Measurements from ENCODE around the gene HSPA4L.

DNA sequence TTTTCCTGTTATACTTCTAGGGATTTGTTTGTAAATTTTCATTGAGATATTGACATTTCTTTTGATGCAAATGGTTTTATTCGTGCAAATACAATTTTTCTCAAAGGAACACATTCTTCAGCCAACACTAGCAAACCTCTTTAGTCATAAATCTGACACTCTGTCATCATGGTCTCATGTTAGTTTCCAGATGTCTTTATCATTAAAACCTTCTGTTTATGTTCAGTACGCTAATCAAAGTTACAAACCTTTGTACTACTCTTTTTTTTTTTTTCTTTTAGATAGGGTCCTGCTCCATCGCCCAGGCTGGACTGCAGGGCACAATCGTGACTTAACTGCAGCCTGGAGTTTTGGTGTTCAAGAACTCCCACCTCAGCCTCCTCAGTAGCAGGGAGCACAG lies 44.8 kb upstream of the HSPA4L start:
- TF ChIP-seq, protein P1, sequence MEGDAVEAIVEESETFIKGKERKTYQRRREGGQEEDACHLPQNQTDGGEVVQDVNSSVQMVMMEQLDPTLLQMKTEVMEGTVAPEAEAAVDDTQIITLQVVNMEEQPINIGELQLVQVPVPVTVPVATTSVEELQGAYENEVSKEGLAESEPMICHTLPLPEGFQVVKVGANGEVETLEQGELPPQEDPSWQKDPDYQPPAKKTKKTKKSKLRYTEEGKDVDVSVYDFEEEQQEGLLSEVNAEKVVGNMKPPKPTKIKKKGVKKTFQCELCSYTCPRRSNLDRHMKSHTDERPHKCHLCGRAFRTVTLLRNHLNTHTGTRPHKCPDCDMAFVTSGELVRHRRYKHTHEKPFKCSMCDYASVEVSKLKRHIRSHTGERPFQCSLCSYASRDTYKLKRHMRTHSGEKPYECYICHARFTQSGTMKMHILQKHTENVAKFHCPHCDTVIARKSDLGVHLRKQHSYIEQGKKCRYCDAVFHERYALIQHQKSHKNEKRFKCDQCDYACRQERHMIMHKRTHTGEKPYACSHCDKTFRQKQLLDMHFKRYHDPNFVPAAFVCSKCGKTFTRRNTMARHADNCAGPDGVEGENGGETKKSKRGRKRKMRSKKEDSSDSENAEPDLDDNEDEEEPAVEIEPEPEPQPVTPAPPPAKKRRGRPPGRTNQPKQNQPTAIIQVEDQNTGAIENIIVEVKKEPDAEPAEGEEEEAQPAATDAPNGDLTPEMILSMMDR (IDR thresholded peaks at IDR 0.05; ENCODE audit: low read depth, low read length, poor library complexity, severe bottlenecking) = no peak
- no peak for TF ChIP-seq EZH2phosphoT487 (IDR thresholded peaks at IDR 0.05; ENCODE audit: borderline replicate concordance, low read length)

Measured in DOHH2 (cell line).